C4-2B (cell line): ENCODE measurements around the gene PEF1.
A peak's percentile ranks its signal among the peaks of the same experiment; 100 is the strongest.

Source experiments
- H3K27ac ChIP-seq: fragments of 450-650 bp; 2 replicates; pipeline ENCODE4 v1.5.1; 2017
- CTCF ChIP-seq: fragments of 450-650 bp; conservative IDR thresholded peaks from 2 replicates; pipeline ENCODE4 v1.5.1; 2017; ENCODE audit warnings: mild to moderate bottlenecking
- ZFX ChIP-seq: fragments of 450-650 bp; IDR thresholded peaks from 2 replicates; pipeline ENCODE4 v1.6.1; 2017

PEF1 gene

DNA sequence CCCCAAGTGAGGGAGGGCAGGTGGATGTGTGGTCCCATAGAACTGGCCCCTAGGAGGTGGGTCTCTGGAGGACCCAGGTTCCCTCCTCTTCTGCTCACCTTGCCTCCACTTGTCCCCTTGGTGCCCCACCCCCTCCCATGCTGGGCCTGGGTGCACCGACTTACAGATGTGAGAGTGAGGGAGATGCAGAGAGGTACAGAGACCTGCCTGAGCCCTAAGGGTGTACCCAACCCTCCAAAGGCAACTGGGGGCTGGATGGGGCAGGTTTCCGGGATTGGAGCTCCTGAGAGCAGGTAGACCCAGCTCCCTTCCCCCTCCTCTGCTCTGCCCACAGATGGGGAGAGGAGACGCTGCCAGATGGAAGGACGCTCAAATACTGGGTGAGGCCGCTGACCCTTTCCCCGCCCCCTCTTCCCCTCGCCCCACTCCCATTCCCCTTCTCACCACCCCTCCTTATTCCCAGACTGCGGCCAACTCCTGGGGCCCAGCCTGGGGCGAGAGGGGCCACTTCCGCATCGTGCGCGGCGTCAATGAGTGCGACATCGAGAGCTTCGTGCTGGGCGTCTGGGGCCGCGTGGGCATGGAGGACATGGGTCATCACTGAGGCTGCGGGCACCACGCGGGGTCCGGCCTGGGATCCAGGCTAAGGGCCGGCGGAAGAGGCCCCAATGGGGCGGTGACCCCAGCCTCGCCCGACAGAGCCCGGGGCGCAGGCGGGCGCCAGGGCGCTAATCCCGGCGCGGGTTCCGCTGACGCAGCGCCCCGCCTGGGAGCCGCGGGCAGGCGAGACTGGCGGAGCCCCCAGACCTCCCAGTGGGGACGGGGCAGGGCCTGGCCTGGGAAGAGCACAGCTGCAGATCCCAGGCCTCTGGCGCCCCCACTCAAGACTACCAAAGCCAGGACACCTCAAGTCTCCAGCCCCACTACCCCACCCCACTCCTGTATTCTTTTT is 58.0 kb downstream of the PEF1 start:
- H3K27ac ChIP-seq, result no peak overlapping the region
- TF ChIP-seq CTCF, result no peak

- H3K27ac ChIP-seq, result no peak overlapping the region
- no peak for TF ChIP-seq CTCF
- no peak for TF ChIP-seq ZFX
Measured at GRCh38 chr1:31585736-31586365, 58.8 kb downstream of the PEF1 start.

GRCh38 chr1:31584869-31585735 is 59.6 kb downstream of the PEF1 start:
- TF ChIP-seq CTCF (no peak), ZFX (no peak)
- peak overlapping the region; percentile 19; the same call in 1 of the 2 replicates for H3K27ac ChIP-seq

DNA sequence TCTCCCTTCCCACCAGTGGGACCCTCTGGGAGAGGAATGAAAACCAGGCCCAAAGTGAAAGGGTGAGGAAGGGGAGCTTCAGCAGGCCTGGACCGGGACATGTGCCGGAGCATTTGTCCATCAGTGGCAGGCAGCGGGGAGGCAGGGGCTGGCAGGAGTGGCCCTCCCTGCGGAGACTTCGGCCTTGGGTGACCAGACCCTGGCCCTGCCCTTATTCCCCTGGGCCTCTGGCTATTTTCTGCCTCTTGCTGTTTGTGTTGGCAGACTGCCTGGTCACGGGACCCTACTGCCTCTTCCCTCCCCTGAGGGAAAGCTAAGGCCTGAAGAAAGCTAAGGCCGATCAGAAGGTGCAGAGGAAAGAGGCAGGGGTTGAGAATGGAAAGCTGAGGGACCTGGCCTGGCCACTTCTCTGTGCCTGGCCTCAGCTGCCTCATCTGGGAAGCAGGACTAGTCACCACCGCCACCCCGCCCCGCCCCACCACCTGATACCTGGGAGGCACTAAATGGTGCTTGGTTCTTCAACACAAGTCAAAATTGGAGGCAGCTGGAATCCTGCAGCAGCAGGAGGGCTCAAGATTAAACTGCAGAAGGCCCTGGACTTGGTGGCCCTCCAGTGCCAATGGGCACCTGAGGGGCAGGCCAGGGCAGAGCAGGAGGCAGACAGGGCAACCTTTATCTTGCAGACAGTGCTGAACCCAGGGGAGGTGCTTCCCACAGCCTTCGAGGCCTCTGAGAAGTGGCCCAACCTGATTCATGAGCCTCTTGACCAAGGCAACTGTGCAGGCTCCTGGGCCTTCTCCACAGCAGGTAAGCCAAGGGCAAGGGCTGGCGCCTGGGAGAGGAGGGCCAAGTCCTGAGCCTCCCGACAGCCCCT is 60.4 kb downstream of the PEF1 start:
- TF ChIP-seq CTCF (no peak), ZFX (no peak)
- peak overlapping the region; percentile 19; the same call in 1 of the 2 replicates for H3K27ac ChIP-seq

DNA sequence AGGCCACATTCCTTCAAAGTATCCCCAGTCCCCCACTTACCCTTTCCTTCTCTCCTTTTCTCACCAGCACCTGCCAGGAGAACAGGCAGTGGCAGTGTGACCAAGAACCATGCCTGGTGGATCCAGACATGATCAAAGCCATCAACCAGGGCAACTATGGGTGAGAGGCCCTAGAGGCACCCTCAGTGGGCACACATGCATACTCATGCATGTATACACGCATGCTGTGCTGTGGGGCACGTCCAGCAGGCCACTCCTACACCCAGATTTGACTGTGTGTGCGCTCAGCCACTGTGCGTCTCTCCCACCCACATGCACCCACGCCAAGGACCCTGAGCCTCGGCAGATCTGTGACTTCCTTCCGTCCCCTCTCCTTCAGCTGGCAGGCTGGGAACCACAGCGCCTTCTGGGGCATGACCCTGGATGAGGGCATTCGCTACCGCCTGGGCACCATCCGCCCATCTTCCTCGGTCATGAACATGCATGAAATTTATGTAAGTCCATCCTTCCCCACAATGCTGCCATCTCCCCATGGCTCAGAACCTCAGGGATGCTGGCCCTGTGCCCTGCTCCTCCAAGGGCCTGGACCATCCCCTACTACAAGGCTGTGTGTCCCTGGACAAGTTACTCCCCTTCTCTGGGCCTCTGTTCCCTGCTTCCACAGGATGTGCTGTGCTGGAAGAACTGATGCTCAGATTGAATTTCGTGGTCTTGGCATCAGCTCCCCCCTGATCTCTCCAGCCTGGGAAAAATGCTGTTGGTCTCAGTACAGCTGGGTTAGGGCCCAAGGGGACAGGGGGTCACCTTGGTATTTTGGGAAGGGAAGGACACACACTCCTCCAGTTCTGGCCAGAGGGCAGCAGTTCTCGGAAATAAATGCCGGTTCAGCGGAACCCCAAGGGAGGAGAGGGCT is 61.3 kb downstream of the PEF1 start:
- no peak for TF ChIP-seq ZFX
- TF ChIP-seq CTCF, result no peak
- peak overlapping the region; percentile 19; the same call in 1 of the 2 replicates for H3K27ac ChIP-seq
